ENCODE results near the gene NPTN.

NPTN gene

GRCh38 chr15:73608941-73609340 lies 24.2 kb downstream of the NPTN start:
- no peak for TF ChIP-seq CTCF (conservative IDR thresholded peaks at IDR 0.05; ENCODE audit: low read depth, low read length)
- H3K4me3 ChIP-seq (ENCODE audit: low read length), result no peak overlapping the region
- DNase-seq (ENCODE audit: low read depth), result no peak

GRCh38 chr15:73608475-73608874 lies 24.7 kb downstream of the NPTN start:
- no peak for TF ChIP-seq CTCF (conservative IDR thresholded peaks at IDR 0.05; ENCODE audit: low read depth, low read length)
- DNase-seq (ENCODE audit: low read depth), result no peak
- H3K4me3 ChIP-seq (ENCODE audit: low read length), result no peak overlapping the region

- no peak for TF ChIP-seq CTCF (conservative IDR thresholded peaks at IDR 0.05; ENCODE audit: low read depth, low read length)
- DNase-seq (ENCODE audit: low read depth), result no peak
- H3K4me3 ChIP-seq (ENCODE audit: low read length), result no peak overlapping the region
These were observed 25.3 kb downstream of the NPTN start for GRCh38 chr15:73607843-73608242.

- H3K4me3 ChIP-seq (ENCODE audit: low read length), result no peak overlapping the region
- no peak for TF ChIP-seq CTCF (conservative IDR thresholded peaks at IDR 0.05; ENCODE audit: low read depth, low read length)
- DNase-seq (ENCODE audit: low read depth), result no peak
These were observed 25.8 kb downstream of the NPTN start for GRCh38 chr15:73607405-73607804.

GRCh38 chr15:73605759-73606436 lies 27.3 kb downstream of the NPTN start:
- no peak for TF ChIP-seq CTCF (conservative IDR thresholded peaks at IDR 0.05; ENCODE audit: low read depth, low read length)
- H3K4me3 ChIP-seq (ENCODE audit: low read length), result no peak overlapping the region
- no peak for DNase-seq (ENCODE audit: low read depth)

- no peak overlapping the region for H3K4me3 ChIP-seq (ENCODE audit: low read length)
- TF ChIP-seq CTCF (conservative IDR thresholded peaks at IDR 0.05; ENCODE audit: low read depth, low read length), result no peak
- no peak for DNase-seq (ENCODE audit: low read depth)
These were observed 28.7 kb downstream of the NPTN start for GRCh38 chr15:73604477-73604876.

GRCh38 chr15:73602992-73603391 lies 30.2 kb downstream of the NPTN start:
- no peak overlapping the region for H3K4me3 ChIP-seq (ENCODE audit: low read length)
- DNase-seq (ENCODE audit: low read depth), result no peak
- no peak for TF ChIP-seq CTCF (conservative IDR thresholded peaks at IDR 0.05; ENCODE audit: low read depth, low read length)
